Fibroblast of lung (primary cell): ENCODE measurements around the gene CLTC. TPM values are rescaled to one million over a fixed set of nuclear protein-coding genes. Genes with fewer than 3 reads are reported as not detected.

Source experiments
- DNase-seq, 2 donors: peaks; one replicate each; pipeline versions ENCODE4 v3.0.0 to v3.0.0-alpha.2; 2010; ENCODE audit warnings: low read depth in 2 of 2
- H2AFZ ChIP-seq: 2 replicates; pipeline ENCODE4 v1.5.1; 2012; ENCODE audit warnings: low read length, control low read depth, inconsistent platforms
- H3K27ac ChIP-seq: 2 replicates; pipeline ENCODE4 v1.5.1; 2011; ENCODE audit warnings: low read length, control low read depth; ENCODE audit not compliant: insufficient read depth
- H3K27me3 ChIP-seq: 2 replicates; pipeline ENCODE4 v1.5.1; 2011; ENCODE audit warnings: mild to moderate bottlenecking, low read length; ENCODE audit not compliant: control insufficient read depth, insufficient read depth
- H3K36me3 ChIP-seq: 2 replicates; pipeline ENCODE4 v1.5.1; 2011; ENCODE audit warnings: low read length; ENCODE audit not compliant: control insufficient read depth, insufficient read depth
- H3K4me1 ChIP-seq: 2 replicates; pipeline ENCODE4 v1.5.1; 2011; ENCODE audit warnings: low read length; ENCODE audit not compliant: control insufficient read depth, insufficient read depth; ENCODE audit errors: extremely low read depth
- H3K4me2 ChIP-seq: 2 replicates; pipeline ENCODE4 v1.5.1; 2011; ENCODE audit warnings: low read length, control low read depth; ENCODE audit not compliant: insufficient read depth; ENCODE audit errors: extremely low read depth
- H3K4me3 ChIP-seq, 4 experiments: fragments of 200-600 bp in 1 of 4; sonication (generic) in 1 of 4; replicated peaks in 1 of 4; 2 replicates each; pipeline ENCODE4 v1.5.1; 2011 to 2016; ENCODE audit warnings: low read length in 4 of 4, low read depth in 3 of 4, mild to moderate bottlenecking in 3 of 4, control low read depth in 2 of 4, inconsistent platforms in 1 of 4, mixed read lengths in 1 of 4; ENCODE audit not compliant: insufficient read depth in 1 of 4; ENCODE audit errors: control extremely low read depth in 1 of 4
- H3K79me2 ChIP-seq: 2 replicates; pipeline ENCODE4 v1.5.1; 2012; ENCODE audit warnings: mild to moderate bottlenecking, low read length, inconsistent platforms; ENCODE audit not compliant: control insufficient read depth, insufficient read depth
- H3K9ac ChIP-seq: 2 replicates; pipeline ENCODE4 v1.5.1; 2011; ENCODE audit warnings: mild to moderate bottlenecking, low read length, control low read depth; ENCODE audit not compliant: insufficient read depth
- H3K9me3 ChIP-seq: 2 replicates; pipeline ENCODE4 v1.5.1; 2012; ENCODE audit warnings: low read depth, low read length; ENCODE audit not compliant: control insufficient read depth, insufficient read depth
- H4K20me1 ChIP-seq: 2 replicates; pipeline ENCODE4 v1.5.1; 2011; ENCODE audit warnings: low read length; ENCODE audit not compliant: control insufficient read depth, insufficient read depth; ENCODE audit errors: extremely low read depth
- CTCF ChIP-seq, 2 donors: IDR thresholded peaks in 1 of 2; conservative IDR thresholded peaks in 1 of 2; 1 replicate in 1 of 2; 2 replicates in 1 of 2; pipeline ENCODE4 v1.5.1; 2011 to 2012; ENCODE audit warnings: low read length in 2 of 2, control low read depth in 1 of 2, inconsistent platforms in 1 of 2, low read depth in 1 of 2, mild to moderate bottlenecking in 1 of 2
- EZH2 ChIP-seq: IDR thresholded peaks from 2 replicates; pipeline ENCODE4 v1.5.1; 2012; ENCODE audit warnings: low read length, control low read depth, mild to moderate bottlenecking; ENCODE audit errors: missing control alignments
- polyA plus RNA-seq, 2 donors: library from polyadenylated mRNA; depleted of rRNA in 1 of 2; stranded (reverse) in 1 of 2; unstranded in 1 of 2; fragments of >200 nt; gene quantifications; 2 replicates each; pipeline ENCODE4 v1.2.1, GENCODE V29; 2011 to 2012; ENCODE audit warnings: missing spikeins in 1 of 2
- total RNA-seq: library from RNA; depleted of rRNA; stranded (reverse); fragments of >200 nt; gene quantifications from 2 replicates; pipeline ENCODE4 v1.2.1, GENCODE V29; 2014

CLTC gene
- total and polyA plus RNA-seq, 2 donors (not counting 1 experiment from before 2014, with no cell fraction given), result 468 to 621 TPM

GRCh38 chr17:59633658-59634359 is 14.1 kb downstream of the CLTC start:
- TF ChIP-seq EZH2, result no peak
- TF ChIP-seq CTCF (conservative IDR thresholded peaks at IDR 0.05 in 1 of 2, IDR thresholded peaks at IDR 0.05 in 1 of 2; ENCODE audit: low read depth in 1 of 2, low read length in 2 of 2), result no peak
- Histone ChIP-seq H3K4me2 (no peak overlapping the region), H3K27me3 (no peaks in the 10 kb centered on the region), H3K36me3 (no peaks in the 10 kb centered on the region), H4K20me1 (peaks cover 9% of the 10 kb centered on the region), H3K27ac (no peak overlapping the region), H2AFZ (no peak overlapping the region), H3K9me3 (no peaks in the 10 kb centered on the region), H3K4me1 (no peaks in the 10 kb centered on the region), H3K79me2 (peaks cover 94% of the 10 kb centered on the region), H3K4me3 (no peak overlapping the region), H3K9ac (no peak overlapping the region)
- no peak for DNase-seq

- Histone ChIP-seq H3K79me2 (peaks cover 94% of the 10 kb centered on the region), H3K9me3 (no peaks in the 10 kb centered on the region), H3K27me3 (no peaks in the 10 kb centered on the region), H4K20me1 (peaks cover 9% of the 10 kb centered on the region), H2AFZ (no peak overlapping the region), H3K4me3 (no peak overlapping the region), H3K4me1 (no peaks in the 10 kb centered on the region), H3K4me2 (no peak overlapping the region), H3K27ac (no peak overlapping the region), H3K9ac (no peak overlapping the region), H3K36me3 (no peaks in the 10 kb centered on the region)
- TF ChIP-seq CTCF (conservative IDR thresholded peaks at IDR 0.05 in 1 of 2, IDR thresholded peaks at IDR 0.05 in 1 of 2; ENCODE audit: low read depth in 1 of 2, low read length in 2 of 2) (no peak), EZH2 (no peak)
- no peak for DNase-seq
These were observed 15.2 kb downstream of the CLTC start for GRCh38 chr17:59634632-59635541.

- no peak overlapping the region for H3K9ac ChIP-seq
- H3K4me1 ChIP-seq, result no peaks in the 10 kb centered on the region
- H4K20me1 ChIP-seq, result peaks cover 6% of the 10 kb centered on the region
- no peak overlapping the region for H2AFZ ChIP-seq
- H3K27me3 ChIP-seq, result no peaks in the 10 kb centered on the region
- H3K36me3 ChIP-seq, result no peaks in the 10 kb centered on the region
- no peaks in the 10 kb centered on the region for H3K9me3 ChIP-seq
- H3K27ac ChIP-seq, result no peak overlapping the region
- TF ChIP-seq CTCF (conservative IDR thresholded peaks at IDR 0.05 in 1 of 2, IDR thresholded peaks at IDR 0.05 in 1 of 2; ENCODE audit: low read depth in 1 of 2, low read length in 2 of 2) (no peak), EZH2 (no peak)
- H3K4me2 ChIP-seq, result no peak overlapping the region
- no peak for DNase-seq
- H3K79me2 ChIP-seq, result peaks cover 95% of the 10 kb centered on the region
- no peak overlapping the region for H3K4me3 ChIP-seq
These were observed 18.1 kb downstream of the CLTC start for GRCh38 chr17:59637611-59638310.
